WTC11 (cell line): ENCODE results near the gene LIF. TPM values are rescaled to one million over a fixed set of nuclear protein-coding genes. Genes with fewer than 3 reads are reported as not detected.

Source experiments
- ATAC-seq: fragments of 200-7000 bp; cut with Tn5 transposase; 2 replicates; pipeline ENCODE4 v1.10.0; 2021; ENCODE audit warnings: mild to moderate bottlenecking, moderate library complexity
- CTCF ChIA-PET: fragments of 300-600 bp; sonication (Branson Sonifier 250); formaldehyde crosslinking; loops from one replicate; lab custom pipeline; 2021; ENCODE audit warnings: antibody characterized with exemption; lab: Charles Lee
- POLR2A ChIA-PET: fragments of 350-600 bp; sonication (Branson Sonifier 250); formaldehyde crosslinking; loops from one replicate; lab custom pipeline; 2021; ENCODE audit warnings: antibody characterized with exemption; lab: Charles Lee
- DNase-seq: peaks from one replicate; pipeline ENCODE4 v3.0.0; 2021; ENCODE audit warnings: low spot score
- H3K27ac Mint-ChIP-seq: 2 replicates; pipeline ENCODE4 v1.8.0; 2021; ENCODE audit warnings: mixed read lengths
- H3K27me3 Mint-ChIP-seq: 2 replicates; pipeline ENCODE4 v1.8.0; 2021; ENCODE audit warnings: low read depth, mild to moderate bottlenecking, moderate library complexity, mixed read lengths
- H3K36me3 Mint-ChIP-seq: 2 replicates; pipeline ENCODE4 v1.8.0; 2021; ENCODE audit warnings: mixed read lengths
- H3K4me1 Mint-ChIP-seq: 2 replicates; pipeline ENCODE4 v1.8.0; 2022; ENCODE audit warnings: mixed read lengths
- H3K4me3 Mint-ChIP-seq: 2 replicates; pipeline ENCODE4 v1.8.0; 2021; ENCODE audit warnings: mild to moderate bottlenecking, moderate library complexity, mixed read lengths
- H3K9me3 Mint-ChIP-seq: 2 replicates; pipeline ENCODE4 v1.8.0; 2021; ENCODE audit warnings: mixed read lengths
- CBFB ChIP-seq: sonication (generic); formaldehyde crosslinking; IDR thresholded peaks from 2 replicates; pipeline ENCODE4 v1.8.1; 2022; ENCODE audit warnings: mild to moderate bottlenecking, low read depth, missing genetic modification reagents
- FOXK1 ChIP-seq: sonication (generic); formaldehyde crosslinking; IDR thresholded peaks from 2 replicates; pipeline ENCODE4 v1.8.0; 2022; ENCODE audit warnings: mild to moderate bottlenecking, moderate library complexity, missing genetic modification reagents
- FOXP1 ChIP-seq: sonication (generic); formaldehyde crosslinking; IDR thresholded peaks from 2 replicates; pipeline ENCODE4 v1.8.0; 2022; ENCODE audit warnings: missing genetic modification reagents, mild to moderate bottlenecking, moderate library complexity, borderline replicate concordance
- GRHL2 ChIP-seq: fragments of 250-450 bp; sonication (Bioruptor Pico); IDR thresholded peaks from 2 replicates; pipeline ENCODE4 v1.8.0; 2022; ENCODE audit warnings: mild to moderate bottlenecking, moderate library complexity; ENCODE audit not compliant: insufficient replicate concordance, severe bottlenecking
- MLX ChIP-seq: sonication (generic); formaldehyde crosslinking; IDR thresholded peaks from 2 replicates; pipeline ENCODE4 v1.8.1; 2023; ENCODE audit warnings: mild to moderate bottlenecking, missing genetic modification reagents, moderate library complexity
- NFATC4 ChIP-seq: fragments of 250-450 bp; sonication (Bioruptor Pico); IDR thresholded peaks from 2 replicates; pipeline ENCODE4 v1.9.0; 2021; ENCODE audit warnings: mild to moderate bottlenecking
- RELA ChIP-seq: sonication (generic); formaldehyde crosslinking; IDR thresholded peaks from 2 replicates; pipeline ENCODE4 v1.8.1; 2022; ENCODE audit warnings: missing genetic modification reagents, mild to moderate bottlenecking, borderline replicate concordance
- TEAD1 ChIP-seq: sonication (generic); formaldehyde crosslinking; IDR thresholded peaks from 2 replicates; pipeline ENCODE4 v1.8.0; 2022; ENCODE audit warnings: mild to moderate bottlenecking, missing genetic modification reagents
- TEAD4 ChIP-seq: sonication (generic); formaldehyde crosslinking; IDR thresholded peaks from 2 replicates; pipeline ENCODE4 v1.8.0; 2022; ENCODE audit warnings: mild to moderate bottlenecking, missing genetic modification reagents
- ZBTB43 ChIP-seq: sonication (generic); formaldehyde crosslinking; IDR thresholded peaks from 2 replicates; pipeline ENCODE4 v1.8.1; 2023; ENCODE audit warnings: mild to moderate bottlenecking, missing genetic modification reagents
- ZNF281 ChIP-seq: sonication (generic); formaldehyde crosslinking; IDR thresholded peaks from 2 replicates; pipeline ENCODE4 v1.8.0; 2023; ENCODE audit warnings: mild to moderate bottlenecking, missing genetic modification reagents
- ZNF317 ChIP-seq: sonication (generic); formaldehyde crosslinking; IDR thresholded peaks from 2 replicates; pipeline ENCODE4 v1.8.1; 2023; ENCODE audit warnings: low read depth, mild to moderate bottlenecking, moderate library complexity, missing genetic modification reagents, borderline replicate concordance
- ZNF396 ChIP-seq: fragments of 250-450 bp; sonication (Bioruptor Pico); IDR thresholded peaks from 2 replicates; pipeline ENCODE4 v1.8.0; 2021; ENCODE audit warnings: mild to moderate bottlenecking, moderate library complexity, borderline replicate concordance
- total RNA-seq: library from RNA; stranded (reverse); gene quantifications from 3 replicates; pipeline ENCODE4 v1.2.3, GENCODE V29; 2021
- TF ChIP-seq, protein P1 (sequence below): sonication (generic); formaldehyde crosslinking; IDR thresholded peaks from 2 replicates; pipeline ENCODE4 v1.8.1; 2023; ENCODE audit warnings: mild to moderate bottlenecking, moderate library complexity, missing genetic modification reagents
- TF ChIP-seq, protein P2 (sequence below): sonication (generic); formaldehyde crosslinking; IDR thresholded peaks from 2 replicates; pipeline ENCODE4 v1.8.0; 2022; ENCODE audit warnings: mild to moderate bottlenecking, missing genetic modification reagents
- TF ChIP-seq, protein P3 (sequence below): sonication (generic); formaldehyde crosslinking; IDR thresholded peaks from 2 replicates; pipeline ENCODE4 v1.8.0; 2023; ENCODE audit warnings: missing genetic modification reagents, mild to moderate bottlenecking, borderline replicate concordance

LIF gene
- total RNA-seq, 1 experiment from 2014 or later = 7.2 TPM

DNA sequence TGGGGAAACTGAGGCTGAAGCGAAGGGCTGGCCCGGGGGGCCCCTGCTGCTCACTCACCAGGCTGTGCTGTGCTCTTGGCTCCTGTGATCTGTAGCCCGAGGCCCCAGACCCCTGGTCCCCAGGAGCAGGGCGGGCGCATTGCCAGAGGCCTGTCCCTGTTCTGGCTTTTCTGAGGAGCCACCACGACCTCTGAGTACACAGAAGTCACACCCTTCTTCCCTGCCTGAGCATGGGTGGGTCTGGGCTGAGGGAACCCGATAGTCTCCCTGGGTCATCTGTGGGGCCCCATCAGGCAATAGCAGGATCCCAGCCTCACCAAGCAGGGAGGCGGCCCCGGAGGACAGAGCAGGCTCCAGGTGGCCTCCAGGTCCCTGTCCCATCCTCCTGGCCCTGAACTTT is 37.6 kb upstream of the LIF start:
- ChIA-PET CTCF (interaction anchor here (0.7 to 3.7 kb wide), 3 partner anchors 14 to 28 kb away, joined by 3 to 25 read pairs (median 18); no protein-coding TSS in a partner anchor), POLR2A (interaction anchor here (0.6 to 0.7 kb wide), 2 partner anchors 79 to 164 kb away, joined by 3 to 4 read pairs; no protein-coding TSS in a partner anchor)
- Mint-ChIP-seq H3K9me3 (no peaks in the 10 kb centered on the region), H3K27me3 (peaks cover 3% of the 10 kb centered on the region), H3K4me1 (peaks cover 5% of the 10 kb centered on the region), H3K27ac (no peak overlapping the region), H3K4me3 (no peak overlapping the region), H3K36me3 (no peaks in the 10 kb centered on the region)
- ATAC-seq = no peak
- DNase-seq = no peak
- TF ChIP-seq ZNF396 (CRISPR knock-in tag) = no peak
- TF ChIP-seq, protein P1, sequence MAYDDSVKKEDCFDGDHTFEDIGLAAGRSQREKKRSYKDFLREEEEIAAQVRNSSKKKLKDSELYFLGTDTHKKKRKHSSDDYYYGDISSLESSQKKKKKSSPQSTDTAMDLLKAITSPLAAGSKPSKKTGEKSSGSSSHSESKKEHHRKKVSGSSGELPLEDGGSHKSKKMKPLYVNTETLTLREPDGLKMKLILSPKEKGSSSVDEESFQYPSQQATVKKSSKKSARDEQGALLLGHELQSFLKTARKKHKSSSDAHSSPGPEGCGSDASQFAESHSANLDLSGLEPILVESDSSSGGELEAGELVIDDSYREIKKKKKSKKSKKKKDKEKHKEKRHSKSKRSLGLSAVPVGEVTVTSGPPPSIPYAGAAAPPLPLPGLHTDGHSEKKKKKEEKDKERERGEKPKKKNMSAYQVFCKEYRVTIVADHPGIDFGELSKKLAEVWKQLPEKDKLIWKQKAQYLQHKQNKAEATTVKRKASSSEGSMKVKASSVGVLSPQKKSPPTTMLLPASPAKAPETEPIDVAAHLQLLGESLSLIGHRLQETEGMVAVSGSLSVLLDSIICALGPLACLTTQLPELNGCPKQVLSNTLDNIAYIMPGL (CRISPR knock-in tag) = no peak

DNA sequence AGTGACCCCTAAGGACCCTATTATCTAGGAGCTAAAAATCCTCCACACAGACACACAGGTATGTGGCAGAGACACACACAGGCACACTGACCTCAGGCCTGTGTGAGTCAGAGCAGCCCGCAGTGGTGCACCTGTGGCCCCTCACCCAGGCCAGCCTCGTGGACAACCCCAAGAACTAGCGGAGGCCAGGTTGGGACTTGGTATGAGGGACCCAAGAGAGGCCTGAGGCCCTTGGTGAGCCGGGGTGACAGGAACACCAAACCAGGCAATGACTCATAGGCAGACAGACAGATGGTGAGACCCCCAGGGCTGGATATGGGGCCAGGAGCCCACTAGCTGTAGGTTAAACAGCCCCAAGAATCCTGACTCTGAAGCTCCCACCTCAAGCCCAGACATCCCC is 36.8 kb upstream of the LIF start:
- H3K9me3 Mint-ChIP-seq = no peaks in the 10 kb centered on the region
- POLR2A ChIA-PET = interaction anchor here (0.6 to 1.1 kb wide), 2 partner anchors 13 to 258 kb away, joined by 3 read pairs; no protein-coding TSS in a partner anchor
- H3K4me3 Mint-ChIP-seq = no peak overlapping the region
- peaks cover 3% of the 10 kb centered on the region for H3K27me3 Mint-ChIP-seq
- no peak overlapping the region for H3K27ac Mint-ChIP-seq
- no peak for DNase-seq
- no peak for TF ChIP-seq TEAD1
- TF ChIP-seq CBFB (CRISPR knock-in tag) = no peak
- TF ChIP-seq ZBTB43 = no peak
- TF ChIP-seq ZNF317 (CRISPR knock-in tag) = no peak
- no peak for TF ChIP-seq FOXK1 (CRISPR knock-in tag)
- TF ChIP-seq GRHL2 (CRISPR knock-in tag) = no peak
- TF ChIP-seq FOXP1 = no peak
- TF ChIP-seq, all 79 proteins: peak for 0
- Mint-ChIP-seq H3K36me3 (no peaks in the 10 kb centered on the region), H3K4me1 (peaks cover 4% of the 10 kb centered on the region)
- no peak for ATAC-seq
- CTCF ChIA-PET = interaction anchor here (3.6 to 3.7 kb wide), 2 partner anchors 20 to 27 kb away, joined by 18 to 25 read pairs; no protein-coding TSS in a partner anchor

DNA sequence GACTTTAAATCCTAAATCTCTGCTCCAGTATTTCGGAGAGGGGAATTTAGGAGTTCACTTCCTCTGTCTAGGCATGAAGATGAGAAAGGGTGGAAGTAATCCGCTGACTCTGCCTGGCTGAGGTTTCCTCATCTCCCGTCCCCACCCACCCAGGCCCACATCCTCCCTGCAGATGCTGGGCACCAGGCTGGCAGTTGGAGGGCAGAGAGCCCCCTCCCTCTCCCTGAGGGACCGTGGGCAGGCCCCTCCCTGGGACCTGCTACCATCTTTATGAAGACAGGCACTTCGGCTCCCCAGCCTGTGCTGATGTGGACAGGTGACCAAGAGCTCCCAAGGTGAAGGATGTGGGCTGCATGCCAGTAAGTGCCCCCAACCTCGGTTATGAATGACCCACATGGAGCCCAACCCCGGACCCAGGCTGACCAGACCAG is 36.1 kb upstream of the LIF start:
- H3K27me3 Mint-ChIP-seq = no peaks in the 10 kb centered on the region
- H3K9me3 Mint-ChIP-seq = no peaks in the 10 kb centered on the region
- H3K4me1 Mint-ChIP-seq = peaks cover 4% of the 10 kb centered on the region
- no peak overlapping the region for H3K27ac Mint-ChIP-seq
- no peak overlapping the region for H3K4me3 Mint-ChIP-seq
- no peak for DNase-seq
- no peak for ATAC-seq
- ChIA-PET CTCF (interaction anchor here (3.6 to 3.7 kb wide), 2 partner anchors 19 to 27 kb away, joined by 18 to 25 read pairs; no protein-coding TSS in a partner anchor), POLR2A (interaction anchor here (1.1 kb wide), 1 partner anchor 13 kb away, joined by 3 read pairs; no protein-coding TSS in a partner anchor)
- H3K36me3 Mint-ChIP-seq = no peaks in the 10 kb centered on the region
- TF ChIP-seq, protein P2, sequence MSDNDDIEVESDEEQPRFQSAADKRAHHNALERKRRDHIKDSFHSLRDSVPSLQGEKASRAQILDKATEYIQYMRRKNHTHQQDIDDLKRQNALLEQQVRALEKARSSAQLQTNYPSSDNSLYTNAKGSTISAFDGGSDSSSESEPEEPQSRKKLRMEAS = no peak
- no peak for TF ChIP-seq ZNF281
- TF ChIP-seq, protein P3, sequence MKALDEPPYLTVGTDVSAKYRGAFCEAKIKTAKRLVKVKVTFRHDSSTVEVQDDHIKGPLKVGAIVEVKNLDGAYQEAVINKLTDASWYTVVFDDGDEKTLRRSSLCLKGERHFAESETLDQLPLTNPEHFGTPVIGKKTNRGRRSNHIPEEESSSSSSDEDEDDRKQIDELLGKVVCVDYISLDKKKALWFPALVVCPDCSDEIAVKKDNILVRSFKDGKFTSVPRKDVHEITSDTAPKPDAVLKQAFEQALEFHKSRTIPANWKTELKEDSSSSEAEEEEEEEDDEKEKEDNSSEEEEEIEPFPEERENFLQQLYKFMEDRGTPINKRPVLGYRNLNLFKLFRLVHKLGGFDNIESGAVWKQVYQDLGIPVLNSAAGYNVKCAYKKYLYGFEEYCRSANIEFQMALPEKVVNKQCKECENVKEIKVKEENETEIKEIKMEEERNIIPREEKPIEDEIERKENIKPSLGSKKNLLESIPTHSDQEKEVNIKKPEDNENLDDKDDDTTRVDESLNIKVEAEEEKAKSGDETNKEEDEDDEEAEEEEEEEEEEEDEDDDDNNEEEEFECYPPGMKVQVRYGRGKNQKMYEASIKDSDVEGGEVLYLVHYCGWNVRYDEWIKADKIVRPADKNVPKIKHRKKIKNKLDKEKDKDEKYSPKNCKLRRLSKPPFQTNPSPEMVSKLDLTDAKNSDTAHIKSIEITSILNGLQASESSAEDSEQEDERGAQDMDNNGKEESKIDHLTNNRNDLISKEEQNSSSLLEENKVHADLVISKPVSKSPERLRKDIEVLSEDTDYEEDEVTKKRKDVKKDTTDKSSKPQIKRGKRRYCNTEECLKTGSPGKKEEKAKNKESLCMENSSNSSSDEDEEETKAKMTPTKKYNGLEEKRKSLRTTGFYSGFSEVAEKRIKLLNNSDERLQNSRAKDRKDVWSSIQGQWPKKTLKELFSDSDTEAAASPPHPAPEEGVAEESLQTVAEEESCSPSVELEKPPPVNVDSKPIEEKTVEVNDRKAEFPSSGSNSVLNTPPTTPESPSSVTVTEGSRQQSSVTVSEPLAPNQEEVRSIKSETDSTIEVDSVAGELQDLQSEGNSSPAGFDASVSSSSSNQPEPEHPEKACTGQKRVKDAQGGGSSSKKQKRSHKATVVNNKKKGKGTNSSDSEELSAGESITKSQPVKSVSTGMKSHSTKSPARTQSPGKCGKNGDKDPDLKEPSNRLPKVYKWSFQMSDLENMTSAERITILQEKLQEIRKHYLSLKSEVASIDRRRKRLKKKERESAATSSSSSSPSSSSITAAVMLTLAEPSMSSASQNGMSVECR (CRISPR knock-in tag) = no peak
- no peak for TF ChIP-seq MLX (CRISPR knock-in tag)
- no peak for TF ChIP-seq TEAD4 (CRISPR knock-in tag)
- no peak for TF ChIP-seq NFATC4 (CRISPR knock-in tag)
- no peak for TF ChIP-seq RELA
